Ishikawa (cell line): ENCODE measurements around the gene BIN1.

Source experiments
- CEBPB ChIP-seq: IDR thresholded peaks from 2 replicates; pipeline ENCODE4 v1.6.1; 2012
- CREB1 ChIP-seq: IDR thresholded peaks from 2 replicates; pipeline ENCODE4 v1.6.1; 2012; ENCODE audit warnings: low read depth
- EGR1 ChIP-seq: IDR thresholded peaks from 2 replicates; pipeline ENCODE4 v1.6.1; 2012
- EP300 ChIP-seq: IDR thresholded peaks from 2 replicates; pipeline ENCODE4 v1.6.1; 2012; ENCODE audit warnings: borderline replicate concordance
- FOXM1 ChIP-seq: IDR thresholded peaks from 2 replicates; pipeline ENCODE4 v1.6.1; 2012; ENCODE audit warnings: low read depth, borderline replicate concordance
- MAX ChIP-seq: IDR thresholded peaks from 2 replicates; pipeline ENCODE4 v1.6.1; 2012
- NFIC ChIP-seq: IDR thresholded peaks from 2 replicates; pipeline ENCODE4 v1.6.1; 2012
- RAD21 ChIP-seq: IDR thresholded peaks from 2 replicates; pipeline ENCODE4 v1.6.1; 2012; ENCODE audit warnings: low read depth
- TAF1 ChIP-seq: IDR thresholded peaks from 2 replicates; pipeline ENCODE4 v1.6.1; 2012; ENCODE audit warnings: low read depth, mild to moderate bottlenecking
- TCF12 ChIP-seq: IDR thresholded peaks from 2 replicates; pipeline ENCODE4 v1.6.1; 2012; ENCODE audit warnings: low read depth
- TEAD4 ChIP-seq: IDR thresholded peaks from 2 replicates; pipeline ENCODE4 v1.6.1; 2012
- USF1 ChIP-seq: IDR thresholded peaks from 2 replicates; pipeline ENCODE4 v1.6.1; 2012
- YY1 ChIP-seq: IDR thresholded peaks from 2 replicates; pipeline ENCODE4 v1.6.1; 2012; ENCODE audit warnings: low read depth
- ZBTB7A ChIP-seq: IDR thresholded peaks from 2 replicates; pipeline ENCODE4 v1.6.1; 2012; ENCODE audit warnings: low read depth
- TF ChIP-seq, protein P1 (sequence below): IDR thresholded peaks from 2 replicates; pipeline ENCODE4 v1.6.1; 2012; ENCODE audit warnings: low read depth, mild to moderate bottlenecking

BIN1 gene

GRCh38 chr2:127134235-127134634, 27.3 kb upstream of the BIN1 start:
- TF ChIP-seq RAD21 (no peak), CREB1 (no peak), MAX (no peak), YY1 (no peak), USF1 (no peak), FOXM1 (no peak), ZBTB7A (no peak), TEAD4 (no peak), EP300 (no peak), CEBPB (no peak), TAF1 (no peak), NFIC (no peak)

- TF ChIP-seq TCF12 (no peak), TAF1 (no peak), EP300 (no peak), FOXM1 (no peak), TEAD4 (no peak), CREB1 (no peak), RAD21 (no peak), CEBPB (no peak), ZBTB7A (no peak), NFIC (no peak), USF1 (no peak), YY1 (no peak), EGR1 (no peak), MAX (no peak)
- TF ChIP-seq, protein P1, sequence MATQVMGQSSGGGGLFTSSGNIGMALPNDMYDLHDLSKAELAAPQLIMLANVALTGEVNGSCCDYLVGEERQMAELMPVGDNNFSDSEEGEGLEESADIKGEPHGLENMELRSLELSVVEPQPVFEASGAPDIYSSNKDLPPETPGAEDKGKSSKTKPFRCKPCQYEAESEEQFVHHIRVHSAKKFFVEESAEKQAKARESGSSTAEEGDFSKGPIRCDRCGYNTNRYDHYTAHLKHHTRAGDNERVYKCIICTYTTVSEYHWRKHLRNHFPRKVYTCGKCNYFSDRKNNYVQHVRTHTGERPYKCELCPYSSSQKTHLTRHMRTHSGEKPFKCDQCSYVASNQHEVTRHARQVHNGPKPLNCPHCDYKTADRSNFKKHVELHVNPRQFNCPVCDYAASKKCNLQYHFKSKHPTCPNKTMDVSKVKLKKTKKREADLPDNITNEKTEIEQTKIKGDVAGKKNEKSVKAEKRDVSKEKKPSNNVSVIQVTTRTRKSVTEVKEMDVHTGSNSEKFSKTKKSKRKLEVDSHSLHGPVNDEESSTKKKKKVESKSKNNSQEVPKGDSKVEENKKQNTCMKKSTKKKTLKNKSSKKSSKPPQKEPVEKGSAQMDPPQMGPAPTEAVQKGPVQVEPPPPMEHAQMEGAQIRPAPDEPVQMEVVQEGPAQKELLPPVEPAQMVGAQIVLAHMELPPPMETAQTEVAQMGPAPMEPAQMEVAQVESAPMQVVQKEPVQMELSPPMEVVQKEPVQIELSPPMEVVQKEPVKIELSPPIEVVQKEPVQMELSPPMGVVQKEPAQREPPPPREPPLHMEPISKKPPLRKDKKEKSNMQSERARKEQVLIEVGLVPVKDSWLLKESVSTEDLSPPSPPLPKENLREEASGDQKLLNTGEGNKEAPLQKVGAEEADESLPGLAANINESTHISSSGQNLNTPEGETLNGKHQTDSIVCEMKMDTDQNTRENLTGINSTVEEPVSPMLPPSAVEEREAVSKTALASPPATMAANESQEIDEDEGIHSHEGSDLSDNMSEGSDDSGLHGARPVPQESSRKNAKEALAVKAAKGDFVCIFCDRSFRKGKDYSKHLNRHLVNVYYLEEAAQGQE = no peak
Measured at GRCh38 chr2:127133793-127134192, 26.8 kb upstream of the BIN1 start.

DNA sequence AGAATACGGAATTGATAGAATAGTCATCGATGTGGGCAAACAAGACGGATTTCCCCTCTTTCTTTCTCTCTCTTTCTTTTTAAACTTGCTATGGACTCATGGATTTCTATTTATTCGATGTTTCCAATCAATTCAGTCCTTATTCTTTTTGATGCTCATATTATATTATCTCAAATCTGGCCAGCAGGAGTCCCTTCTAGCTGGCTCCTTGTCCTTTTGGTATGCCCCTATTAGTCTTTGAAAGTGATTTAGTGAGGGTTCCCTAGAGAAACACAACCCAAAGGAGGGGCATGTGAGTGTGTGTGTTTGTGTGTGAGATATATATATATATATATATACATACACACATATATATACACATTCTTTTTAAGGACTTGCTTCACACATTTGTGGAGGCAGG, 23.5 kb upstream of the BIN1 start:
- TF ChIP-seq NFIC (no peak), EP300 (no peak), YY1 (no peak), CEBPB (no peak), USF1 (no peak), CREB1 (no peak), TAF1 (no peak), TEAD4 (no peak), MAX (no peak), FOXM1 (no peak), ZBTB7A (no peak), TCF12 (no peak), RAD21 (no peak), EGR1 (no peak)
- TF ChIP-seq, protein P1 = no peak

- TF ChIP-seq RAD21 = no peak
- no peak for TF ChIP-seq ZBTB7A
- no peak for TF ChIP-seq YY1
- no peak for TF ChIP-seq NFIC
- no peak for TF ChIP-seq CREB1
- TF ChIP-seq USF1 = no peak
Measured at GRCh38 chr2:127129937-127130336, 23.0 kb upstream of the BIN1 start.

- no peak for TF ChIP-seq YY1
- no peak for TF ChIP-seq USF1
- TF ChIP-seq CEBPB = no peak
- no peak for TF ChIP-seq FOXM1
- TF ChIP-seq, protein P1 = no peak
- no peak for TF ChIP-seq TCF12
- no peak for TF ChIP-seq EP300
- no peak for TF ChIP-seq CREB1
- TF ChIP-seq TEAD4 = no peak
- no peak for TF ChIP-seq ZBTB7A
- TF ChIP-seq NFIC = no peak
Measured at GRCh38 chr2:127128445-127128904, 21.5 kb upstream of the BIN1 start.
